ENCODE results near the gene CNN3. TPM values are rescaled to one million over a fixed set of nuclear protein-coding genes. Genes with fewer than 3 reads are reported as not detected.

Gene CNN3
- total RNA-seq, 1 experiment from 2014 or later = 260 TPM

DNA sequence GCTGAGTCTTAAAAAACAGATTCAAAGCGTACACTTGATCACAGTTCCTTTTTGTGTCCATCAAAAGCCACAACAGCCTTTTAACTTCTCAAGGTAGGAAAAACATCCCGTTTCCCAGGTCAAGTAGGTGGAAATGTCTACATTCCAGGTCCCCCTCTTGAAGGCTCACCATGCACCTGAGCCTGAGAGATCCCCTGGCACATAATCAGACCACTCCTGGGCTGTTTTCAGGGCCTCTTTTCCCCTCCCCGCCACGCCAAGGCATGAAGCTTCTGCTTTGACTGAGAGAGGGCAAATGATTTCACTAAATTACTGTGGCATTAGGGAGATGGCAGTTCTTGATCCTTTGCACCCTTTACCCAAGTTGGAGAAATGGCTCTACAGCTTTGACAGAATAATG, 21.7 kb downstream of the CNN3 start:
- peaks cover 14% of the 10 kb centered on the region for H3K36me3 ChIP-seq (ENCODE audit: insufficient read depth, low read length, poor library complexity, severe bottlenecking)
- ChIA-PET CTCF (interaction anchor here (1.1 kb wide), 1 partner anchor 51 kb away, joined by 4 read pairs; no protein-coding TSS in a partner anchor), POLR2A (ENCODE audit: low non-redundant PET) (no interaction called here)
- H3K27ac ChIP-seq (ENCODE audit: low read depth, low read length, poor library complexity, severe bottlenecking) = peak overlapping the region; percentile 13
- H3K27me3 ChIP-seq (replicated peaks; ENCODE audit: insufficient read depth, low read depth, low read length, poor library complexity) = no peaks in the 10 kb centered on the region
- DNase-seq (ENCODE audit: low spot score) = no peak
- no peak overlapping the region for H3K4me3 ChIP-seq (ENCODE audit: low read depth, low read length, poor library complexity, severe bottlenecking)
- TF ChIP-seq, protein P1, sequence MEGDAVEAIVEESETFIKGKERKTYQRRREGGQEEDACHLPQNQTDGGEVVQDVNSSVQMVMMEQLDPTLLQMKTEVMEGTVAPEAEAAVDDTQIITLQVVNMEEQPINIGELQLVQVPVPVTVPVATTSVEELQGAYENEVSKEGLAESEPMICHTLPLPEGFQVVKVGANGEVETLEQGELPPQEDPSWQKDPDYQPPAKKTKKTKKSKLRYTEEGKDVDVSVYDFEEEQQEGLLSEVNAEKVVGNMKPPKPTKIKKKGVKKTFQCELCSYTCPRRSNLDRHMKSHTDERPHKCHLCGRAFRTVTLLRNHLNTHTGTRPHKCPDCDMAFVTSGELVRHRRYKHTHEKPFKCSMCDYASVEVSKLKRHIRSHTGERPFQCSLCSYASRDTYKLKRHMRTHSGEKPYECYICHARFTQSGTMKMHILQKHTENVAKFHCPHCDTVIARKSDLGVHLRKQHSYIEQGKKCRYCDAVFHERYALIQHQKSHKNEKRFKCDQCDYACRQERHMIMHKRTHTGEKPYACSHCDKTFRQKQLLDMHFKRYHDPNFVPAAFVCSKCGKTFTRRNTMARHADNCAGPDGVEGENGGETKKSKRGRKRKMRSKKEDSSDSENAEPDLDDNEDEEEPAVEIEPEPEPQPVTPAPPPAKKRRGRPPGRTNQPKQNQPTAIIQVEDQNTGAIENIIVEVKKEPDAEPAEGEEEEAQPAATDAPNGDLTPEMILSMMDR (conservative IDR thresholded peaks at IDR 0.05; ENCODE audit: low read depth, low read length) = no peak
- TF ChIP-seq EZH2 (IDR thresholded peaks at IDR 0.05; ENCODE audit: borderline replicate concordance, low read depth, low read length, poor library complexity, severe bottlenecking) = no peak
- no TSS peak for BruUV-seq (replicated peaks)
- H3K9me3 ChIP-seq (ENCODE audit: low read depth, low read length, poor library complexity, severe bottlenecking) = no peaks in the 10 kb centered on the region
- H3K4me1 ChIP-seq (ENCODE audit: insufficient read depth, low read length, poor library complexity, severe bottlenecking) = peaks cover 44% of the 10 kb centered on the region
- intact Hi-C loops (cut with micrococcal nuclease; ENCODE audit: unreplicated experiment) = no loop called here

DNA sequence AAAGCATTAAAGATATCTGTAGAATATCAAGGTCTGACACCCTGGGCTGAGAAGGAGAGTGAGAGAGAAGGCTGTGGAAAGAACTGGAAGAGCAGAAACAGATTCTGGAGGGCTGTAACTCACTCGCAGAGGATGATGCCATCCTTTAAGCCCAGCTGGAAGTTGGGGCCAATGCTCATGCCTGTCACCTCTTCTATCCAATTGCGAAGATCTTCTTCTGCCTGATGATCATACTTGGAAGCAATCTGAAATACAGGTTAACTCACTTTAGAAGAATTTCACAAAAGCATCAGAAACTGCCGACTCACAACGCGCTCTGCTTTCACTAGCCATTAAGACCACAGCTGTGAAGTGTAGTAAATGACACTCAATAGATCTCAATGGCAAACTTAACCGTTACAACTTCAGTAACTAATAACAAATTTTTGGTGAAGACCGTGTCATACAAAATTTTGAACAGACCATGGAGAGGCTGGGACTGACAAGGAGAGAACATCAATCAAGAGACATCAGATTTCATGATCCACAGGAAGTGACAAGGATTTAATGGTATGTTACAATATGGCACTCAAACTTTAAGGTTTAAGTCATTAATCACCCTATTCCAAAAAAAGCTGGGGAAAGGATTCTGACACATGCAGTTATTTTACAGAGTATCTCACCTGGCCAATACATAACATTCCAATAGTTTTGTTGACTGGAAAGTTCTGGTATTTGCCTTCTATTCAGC, 23.5 kb downstream of the CNN3 start:
- no peaks in the 10 kb centered on the region for H3K27me3 ChIP-seq (replicated peaks; ENCODE audit: insufficient read depth, low read depth, low read length, poor library complexity)
- TF ChIP-seq, protein P1 (conservative IDR thresholded peaks at IDR 0.05; ENCODE audit: low read depth, low read length) = no peak
- no peak for TF ChIP-seq EZH2 (IDR thresholded peaks at IDR 0.05; ENCODE audit: borderline replicate concordance, low read depth, low read length, poor library complexity, severe bottlenecking)
- H3K4me1 ChIP-seq (ENCODE audit: insufficient read depth, low read length, poor library complexity, severe bottlenecking) = peaks cover 31% of the 10 kb centered on the region
- ChIA-PET CTCF (interaction anchor here (1.2 kb wide), 1 partner anchor 49 kb away, joined by 7 read pairs; no protein-coding TSS in a partner anchor), POLR2A (ENCODE audit: low non-redundant PET) (no interaction called here)
- no TSS peak for BruUV-seq (replicated peaks)
- peaks cover 30% of the 10 kb centered on the region for H3K36me3 ChIP-seq (ENCODE audit: insufficient read depth, low read length, poor library complexity, severe bottlenecking)
- DNase-seq (ENCODE audit: low spot score) = peak; percentile 54
- intact Hi-C loops (cut with micrococcal nuclease; ENCODE audit: unreplicated experiment) = no loop called here
- H3K4me3 ChIP-seq (ENCODE audit: low read depth, low read length, poor library complexity, severe bottlenecking) = no peak overlapping the region
- H3K9me3 ChIP-seq (ENCODE audit: low read depth, low read length, poor library complexity, severe bottlenecking) = no peaks in the 10 kb centered on the region
- peak overlapping the region; percentile 14 for H3K27ac ChIP-seq (ENCODE audit: low read depth, low read length, poor library complexity, severe bottlenecking)

DNA sequence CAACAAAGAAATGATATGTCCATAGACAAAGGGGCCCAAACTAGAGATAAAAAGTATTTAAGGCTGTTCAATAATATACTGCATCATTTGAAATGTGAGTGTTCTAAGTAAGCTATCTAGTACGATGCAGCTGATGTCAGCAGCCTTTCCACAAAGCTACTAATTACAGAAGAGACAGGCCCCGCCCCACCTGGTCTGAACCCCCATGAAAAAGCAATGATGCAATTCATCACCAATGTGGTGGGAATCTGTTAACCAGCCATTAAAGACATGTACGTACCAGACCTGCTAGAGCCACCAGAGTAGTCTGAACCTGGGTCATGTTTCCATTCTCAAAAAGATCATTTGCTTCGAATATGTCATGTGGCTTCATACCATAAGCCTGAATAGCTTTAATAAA, 25.1 kb downstream of the CNN3 start:
- DNase-seq (ENCODE audit: low spot score) = no peak
- Histone ChIP-seq H3K27me3 (replicated peaks; ENCODE audit: insufficient read depth, low read depth, low read length, poor library complexity) (no peaks in the 10 kb centered on the region), H3K9me3 (ENCODE audit: low read depth, low read length, poor library complexity, severe bottlenecking) (no peaks in the 10 kb centered on the region), H3K4me3 (ENCODE audit: low read depth, low read length, poor library complexity, severe bottlenecking) (no peak overlapping the region), H3K36me3 (ENCODE audit: insufficient read depth, low read length, poor library complexity, severe bottlenecking) (peaks cover 46% of the 10 kb centered on the region), H3K4me1 (ENCODE audit: insufficient read depth, low read length, poor library complexity, severe bottlenecking) (peaks cover 26% of the 10 kb centered on the region), H3K27ac (ENCODE audit: low read depth, low read length, poor library complexity, severe bottlenecking) (peak overlapping the region; percentile 38)
- intact Hi-C loops (cut with micrococcal nuclease; ENCODE audit: unreplicated experiment) = no loop called here
- no TSS peak for BruUV-seq (replicated peaks)
- TF ChIP-seq EZH2 (IDR thresholded peaks at IDR 0.05; ENCODE audit: borderline replicate concordance, low read depth, low read length, poor library complexity, severe bottlenecking) = no peak
- TF ChIP-seq, protein P1 (conservative IDR thresholded peaks at IDR 0.05; ENCODE audit: low read depth, low read length) = no peak
- ChIA-PET POLR2A (ENCODE audit: low non-redundant PET) (no interaction called here), CTCF (interaction anchor here (1.2 kb wide), 1 partner anchor 47 kb away, joined by 7 read pairs; no protein-coding TSS in a partner anchor)
